ENCODE data around the gene MKRN3.

DNA sequence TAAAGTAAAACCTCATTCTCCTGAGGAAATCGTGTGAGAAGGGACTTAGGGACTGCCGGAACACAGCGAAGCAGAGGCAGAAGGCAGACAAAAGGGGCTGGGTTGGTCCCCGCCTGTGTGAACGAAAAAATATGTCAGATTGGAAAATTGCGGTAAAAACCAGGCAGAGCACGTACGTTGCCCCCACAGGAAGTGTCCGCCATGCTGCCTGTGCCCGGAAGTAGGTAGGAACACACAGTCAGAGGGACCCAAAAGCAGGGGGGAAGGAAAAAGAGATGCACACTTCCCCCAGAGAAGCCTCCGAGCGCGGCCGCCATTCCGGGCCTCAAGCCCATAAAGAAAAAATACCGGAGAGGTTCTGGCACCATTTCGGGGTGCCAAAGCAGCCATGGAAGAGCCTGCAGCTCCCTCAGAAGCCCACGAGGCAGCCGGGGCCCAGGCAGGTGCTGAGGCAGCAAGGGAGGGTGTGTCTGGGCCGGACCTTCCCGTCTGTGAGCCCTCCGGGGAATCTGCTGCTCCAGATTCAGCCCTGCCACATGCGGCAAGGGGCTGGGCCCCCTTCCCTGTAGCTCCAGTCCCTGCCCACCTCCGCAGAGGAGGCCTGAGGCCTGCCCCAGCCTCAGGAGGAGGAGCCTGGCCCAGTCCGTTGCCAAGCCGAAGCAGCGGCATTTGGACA lies at the start of gene MKRN3:
- TF ChIP-seq, protein P1, sequence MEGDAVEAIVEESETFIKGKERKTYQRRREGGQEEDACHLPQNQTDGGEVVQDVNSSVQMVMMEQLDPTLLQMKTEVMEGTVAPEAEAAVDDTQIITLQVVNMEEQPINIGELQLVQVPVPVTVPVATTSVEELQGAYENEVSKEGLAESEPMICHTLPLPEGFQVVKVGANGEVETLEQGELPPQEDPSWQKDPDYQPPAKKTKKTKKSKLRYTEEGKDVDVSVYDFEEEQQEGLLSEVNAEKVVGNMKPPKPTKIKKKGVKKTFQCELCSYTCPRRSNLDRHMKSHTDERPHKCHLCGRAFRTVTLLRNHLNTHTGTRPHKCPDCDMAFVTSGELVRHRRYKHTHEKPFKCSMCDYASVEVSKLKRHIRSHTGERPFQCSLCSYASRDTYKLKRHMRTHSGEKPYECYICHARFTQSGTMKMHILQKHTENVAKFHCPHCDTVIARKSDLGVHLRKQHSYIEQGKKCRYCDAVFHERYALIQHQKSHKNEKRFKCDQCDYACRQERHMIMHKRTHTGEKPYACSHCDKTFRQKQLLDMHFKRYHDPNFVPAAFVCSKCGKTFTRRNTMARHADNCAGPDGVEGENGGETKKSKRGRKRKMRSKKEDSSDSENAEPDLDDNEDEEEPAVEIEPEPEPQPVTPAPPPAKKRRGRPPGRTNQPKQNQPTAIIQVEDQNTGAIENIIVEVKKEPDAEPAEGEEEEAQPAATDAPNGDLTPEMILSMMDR (IDR thresholded peaks at IDR 0.05), result no peak
- TF ChIP-seq POLR2AphosphoS5 (IDR thresholded peaks at IDR 0.05), result no peak
- no peak for TF ChIP-seq EP300 (IDR thresholded peaks at IDR 0.05)

Measured in upper lobe of left lung (tissue), 4 donors.